ENCODE results near the gene APPL2.

DNA sequence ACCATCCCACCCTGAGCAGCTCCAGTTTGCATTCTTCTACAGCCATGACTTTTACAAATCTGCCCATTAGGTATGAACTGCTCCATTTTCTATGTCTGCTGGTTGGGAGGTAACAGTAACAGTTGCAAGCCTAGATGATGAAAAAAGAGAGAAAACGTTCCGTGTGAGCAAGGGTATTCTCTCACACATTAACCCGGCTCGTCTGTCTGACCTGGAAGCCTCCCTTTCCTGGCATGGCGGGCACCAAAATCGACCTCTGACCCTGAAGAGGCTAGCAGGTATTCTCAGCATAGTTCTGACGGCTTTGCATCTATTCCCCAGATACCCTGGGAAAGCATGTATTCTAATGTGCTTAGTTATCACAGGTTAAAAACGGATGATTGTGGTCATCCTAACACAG is 31.8 kb downstream of the APPL2 start:
- TF ChIP-seq GATA2 (IDR thresholded peaks at IDR 0.05; ENCODE audit: low read depth, low read length) (no peak), GATA3 (IDR thresholded peaks at IDR 0.05; ENCODE audit: low read depth, low read length) (no peak)
